Activated CD8-positive, alpha-beta memory T cell treated with anti-CD3 and anti-CD28 coated beads, Interleukin-2, amount 50 U/mL, for 1 hour (primary cell): Measurements from ENCODE around the gene PTPRD.

Source experiments
- DNase-seq: peaks from one replicate; pipeline ENCODE4 v3.0.0-alpha.2; 2020; ENCODE audit errors: extremely low read depth

Gene PTPRD

DNA sequence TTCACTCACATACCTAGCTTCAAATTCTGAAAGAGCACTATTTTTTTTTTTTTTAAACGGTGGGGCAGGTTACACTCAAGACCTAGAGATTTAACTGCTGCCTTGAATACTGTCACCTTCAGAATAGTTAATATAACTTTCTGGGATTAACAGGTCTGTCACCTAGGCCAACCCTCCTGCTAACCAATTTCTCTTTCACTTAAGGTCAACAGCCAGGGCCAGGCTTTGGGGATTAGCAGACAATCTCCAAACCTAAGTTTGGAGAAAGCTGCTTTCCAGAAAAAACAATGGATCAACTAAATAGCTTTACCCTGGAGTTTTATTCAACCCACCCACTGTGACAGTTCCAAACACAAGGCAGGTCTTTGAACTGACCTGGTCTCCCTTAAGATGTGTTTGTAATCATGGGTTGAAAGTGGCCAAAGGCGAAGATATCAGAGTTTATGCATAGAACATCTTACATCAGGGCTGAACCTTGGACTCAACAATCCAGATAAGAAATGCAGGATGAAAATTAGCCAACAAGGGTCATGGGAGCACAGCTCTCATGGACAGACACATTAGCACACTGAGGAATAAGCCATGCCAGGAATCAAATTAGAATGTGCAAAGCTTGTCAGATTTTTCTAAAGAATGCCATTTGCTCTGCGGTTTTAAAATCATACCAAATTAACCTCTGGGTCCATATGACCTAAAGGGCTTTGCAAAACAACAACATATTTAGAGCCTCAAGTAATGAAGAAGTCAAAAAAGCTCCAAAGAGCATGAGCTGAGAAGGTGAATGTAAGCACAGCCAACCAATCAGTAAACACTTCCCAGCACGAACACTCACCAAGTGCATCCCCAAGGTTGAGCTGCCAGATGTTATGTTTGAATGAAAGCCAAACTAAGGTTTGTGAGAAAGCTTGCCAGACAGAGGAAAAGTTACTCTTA, 2274.7 kb downstream of the PTPRD start:
- no peak for DNase-seq

DNA sequence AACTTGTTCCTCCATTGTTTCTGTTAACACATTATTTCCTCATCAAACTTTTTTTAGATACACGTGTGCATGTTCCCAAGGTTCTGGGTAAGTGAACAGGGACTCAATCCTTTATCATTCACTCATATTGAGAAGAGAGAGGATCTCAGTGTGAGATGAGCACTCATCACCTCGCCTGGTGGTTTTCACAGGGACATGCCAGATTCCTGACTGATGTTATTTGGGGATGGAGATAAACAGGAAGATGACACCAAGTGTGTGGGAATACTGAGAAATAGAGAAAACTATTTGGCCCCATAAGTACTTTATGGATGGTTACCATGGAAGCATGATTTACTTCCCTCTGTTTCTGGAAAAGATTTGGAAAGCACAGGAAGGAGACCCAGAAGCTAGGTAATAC, 2279.9 kb downstream of the PTPRD start:
- no peak for DNase-seq

DNA sequence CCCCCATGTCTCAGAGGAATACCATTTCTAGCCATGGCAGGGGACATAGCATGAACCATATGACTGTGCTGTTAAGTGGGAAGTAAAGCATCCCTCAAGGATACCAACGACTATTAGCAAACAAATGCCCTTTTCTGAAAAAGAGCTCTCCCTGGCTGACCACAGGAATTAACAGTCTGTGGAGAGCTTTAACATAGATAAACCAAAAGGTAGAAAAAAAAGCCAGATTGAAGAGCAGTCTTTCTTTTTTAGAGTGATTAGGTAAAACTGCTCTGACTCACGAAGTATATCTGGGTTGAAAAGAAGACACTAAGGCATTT, 2280.5 kb downstream of the PTPRD start:
- DNase-seq: no peak

DNA sequence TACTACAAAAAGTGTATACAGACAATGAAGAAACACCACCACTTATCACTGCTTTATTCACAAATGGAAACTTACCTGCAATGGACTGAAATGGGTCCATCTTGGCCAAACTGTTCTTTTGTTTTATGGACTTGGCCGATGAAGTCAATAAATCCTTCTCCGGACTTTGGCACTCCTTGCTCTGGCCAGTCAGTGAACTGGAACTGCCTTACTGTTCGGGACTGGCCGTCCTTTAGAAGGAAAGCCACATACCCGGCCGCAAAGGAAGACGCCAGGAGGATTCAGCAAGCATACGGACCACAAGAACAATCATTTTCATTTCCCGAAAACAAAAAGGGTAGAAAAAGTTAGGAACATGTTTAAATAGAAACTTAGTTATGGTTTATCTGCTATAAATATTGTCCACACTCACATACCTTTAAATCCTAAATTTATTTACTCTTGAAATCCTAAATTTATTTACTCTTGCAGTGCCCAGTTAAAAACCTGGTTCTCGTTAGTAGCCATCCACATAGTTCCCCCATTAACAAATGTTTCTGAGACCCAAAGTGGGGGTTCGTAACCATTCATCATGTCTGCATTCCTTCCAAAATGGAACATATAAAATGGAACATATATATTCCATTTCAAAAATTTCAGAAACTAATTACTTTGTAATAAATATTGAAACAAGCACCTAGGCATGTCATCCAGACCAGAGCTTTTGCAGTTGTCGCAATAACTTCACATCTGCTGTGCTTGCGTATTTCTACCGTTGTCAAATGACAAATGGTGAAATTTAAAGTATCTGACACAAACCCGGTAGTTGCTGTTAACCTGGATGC, 2281.1 kb downstream of the PTPRD start:
- no peak for DNase-seq

DNA sequence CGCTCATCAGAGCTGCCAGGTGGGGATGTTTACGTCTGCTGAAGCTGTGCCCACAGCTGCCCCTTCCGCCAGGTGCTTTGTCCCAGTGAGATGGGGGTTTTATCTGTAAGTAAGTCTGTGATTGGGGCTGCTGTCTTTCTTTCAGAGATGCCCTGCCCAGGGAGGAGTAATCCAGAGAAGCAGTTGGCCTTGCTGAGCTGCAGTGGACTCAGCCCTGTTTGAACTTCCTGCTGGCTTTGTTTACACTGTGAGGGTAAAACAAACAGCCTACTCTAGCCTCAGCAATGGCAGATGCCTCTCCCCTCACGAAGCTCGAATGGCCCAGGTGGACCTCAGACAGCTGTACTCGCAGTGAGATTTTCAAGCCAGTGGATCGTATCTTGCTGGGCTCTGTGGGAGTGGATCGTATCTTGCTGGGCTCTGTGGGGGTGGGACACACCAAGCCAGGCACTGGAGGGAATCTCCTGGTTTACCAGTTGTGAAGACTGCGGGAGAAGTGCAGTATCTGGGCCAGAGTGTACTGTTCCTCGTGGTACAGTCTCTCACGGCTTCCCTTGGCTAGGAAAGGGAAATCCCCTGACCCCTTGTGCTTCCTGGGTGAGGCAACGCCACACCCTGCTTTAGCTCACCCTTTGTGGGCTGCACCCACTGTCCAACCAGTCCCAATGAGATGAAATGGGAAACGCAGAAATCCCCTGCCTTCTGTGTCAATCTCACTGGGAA, 2283.1 kb downstream of the PTPRD start:
- no peak for DNase-seq

DNA sequence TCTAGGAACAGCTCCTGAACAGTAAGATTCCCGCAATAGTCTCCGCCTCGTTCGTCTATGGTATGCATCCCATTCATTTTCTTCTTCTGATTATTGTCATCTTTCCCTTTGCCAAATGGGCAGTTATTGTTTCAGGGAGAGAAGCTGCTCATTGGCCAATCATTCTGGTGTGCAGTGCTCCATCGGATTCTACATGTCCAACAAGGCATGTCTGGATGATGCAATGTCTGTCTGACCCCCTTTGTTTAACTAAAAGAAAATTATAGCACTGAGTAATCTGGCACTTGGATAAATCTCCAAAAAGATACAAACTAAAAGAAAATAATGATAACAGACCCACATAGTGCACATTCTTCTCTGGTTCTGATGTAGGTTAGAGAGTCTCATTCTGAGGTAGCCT, 2297.6 kb downstream of the PTPRD start:
- DNase-seq: no peak

DNA sequence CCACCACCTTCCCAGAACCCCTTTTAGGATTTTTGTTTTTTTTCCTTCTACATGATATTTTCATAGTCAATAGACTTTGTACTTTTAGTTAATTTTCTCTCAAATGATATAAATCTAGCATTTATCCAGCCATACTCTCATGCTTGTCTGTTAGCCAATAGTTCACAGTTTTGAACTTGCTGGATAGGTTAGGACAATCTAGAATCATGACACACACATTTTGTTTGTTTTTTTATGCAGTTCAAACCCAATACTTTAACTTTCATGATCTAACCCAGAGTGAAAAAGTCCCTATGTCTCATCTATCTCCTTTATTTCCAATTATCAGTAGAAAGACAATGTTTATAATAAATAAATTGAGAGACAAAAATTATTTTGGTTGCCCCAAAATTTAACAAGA, 2303.5 kb downstream of the PTPRD start:
- DNase-seq: no peak

DNA sequence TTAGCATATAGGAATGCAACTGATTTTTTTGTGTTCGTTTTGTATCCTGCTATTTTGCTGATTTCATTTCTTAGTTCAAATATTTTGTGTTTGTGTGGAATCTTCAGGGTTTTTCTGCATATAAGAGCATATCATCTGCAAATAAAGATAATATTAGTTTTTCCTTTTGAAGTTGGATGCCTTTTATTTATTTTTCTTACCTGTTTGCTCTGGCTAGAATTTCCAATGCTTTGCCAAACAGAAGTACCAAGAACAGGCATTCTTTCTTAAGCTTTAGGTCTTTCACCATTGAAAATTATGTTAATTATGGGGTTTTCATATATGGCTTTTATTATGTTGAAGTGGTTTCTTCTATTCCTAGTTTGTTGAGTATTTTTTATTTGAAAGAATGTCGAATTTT, 2308.1 kb downstream of the PTPRD start:
- DNase-seq: no peak

DNA sequence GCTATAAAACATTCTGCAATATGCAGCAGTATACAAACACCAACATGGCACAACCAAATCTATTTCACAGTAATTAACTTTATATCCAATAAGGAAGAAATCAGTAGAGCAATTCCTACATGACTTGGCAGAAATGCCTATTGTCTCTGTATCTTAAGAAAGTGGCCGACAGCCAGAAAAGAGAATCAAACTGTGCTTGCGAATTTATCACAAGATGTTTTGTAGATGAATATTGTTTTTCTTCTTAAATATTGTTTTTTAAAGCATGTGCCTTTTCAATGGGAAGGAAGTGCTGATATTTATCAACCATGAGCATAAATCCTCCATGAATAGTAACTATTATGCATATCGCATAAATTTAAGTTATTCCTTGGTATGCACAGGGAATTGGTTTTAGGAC, 2311.5 kb downstream of the PTPRD start:
- no peak for DNase-seq

DNA sequence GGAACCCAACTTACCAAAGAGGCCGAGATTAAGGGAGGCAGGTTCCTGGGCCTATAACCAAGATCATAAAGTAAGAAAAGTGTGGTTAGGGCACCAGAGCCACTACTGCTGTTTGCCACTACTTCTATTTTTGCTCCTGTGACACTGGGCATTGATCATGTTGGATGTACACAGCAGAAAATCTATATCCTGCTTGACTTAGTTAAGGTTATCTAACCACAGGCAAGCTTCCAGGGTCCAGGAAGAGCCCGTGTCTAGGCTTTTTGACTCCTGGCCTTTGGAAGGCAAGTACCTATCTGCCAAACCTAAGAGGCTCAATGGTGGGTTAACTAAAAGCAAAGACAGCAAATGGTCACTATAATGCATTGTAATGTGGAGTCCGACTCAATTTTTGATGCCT, 2315.8 kb downstream of the PTPRD start:
- DNase-seq: no peak

DNA sequence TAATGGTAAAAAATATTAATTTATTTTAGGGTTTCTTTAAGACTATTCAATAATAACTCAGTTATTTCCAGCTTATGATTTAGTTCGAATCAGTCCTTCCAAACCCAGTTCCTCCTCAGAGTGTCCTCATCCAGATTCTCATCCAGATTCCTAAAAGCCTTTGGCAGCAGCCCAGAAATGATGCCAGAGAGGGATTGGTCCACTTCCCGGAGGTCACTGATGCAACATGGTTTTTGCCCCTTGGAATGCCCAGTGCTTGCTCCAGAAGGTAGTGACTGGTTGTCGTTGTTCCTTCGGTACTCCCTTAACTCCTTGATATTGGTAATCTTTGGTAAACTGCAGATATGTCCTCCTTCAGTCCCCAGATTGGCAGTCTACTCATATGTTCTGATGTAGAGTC, 2320.1 kb downstream of the PTPRD start:
- DNase-seq: no peak

DNA sequence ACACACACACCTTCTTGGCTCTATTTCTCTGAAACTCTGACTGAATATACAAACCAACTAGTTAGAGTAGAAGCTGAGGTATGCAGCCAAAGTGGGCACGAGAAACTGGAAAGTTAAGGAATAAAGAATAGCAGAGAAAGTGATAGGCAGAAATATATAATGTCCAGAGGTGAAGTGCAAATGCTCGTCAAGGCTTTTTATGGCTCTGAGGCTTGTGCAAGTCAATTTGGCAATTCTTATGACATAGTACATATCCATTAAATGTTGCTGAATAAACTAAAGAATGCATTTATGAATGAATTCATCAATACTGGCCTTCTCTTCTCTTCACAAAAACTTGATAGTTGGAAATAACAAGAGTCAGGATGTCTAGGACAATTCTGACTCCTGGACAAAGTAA, 2323.1 kb downstream of the PTPRD start:
- no peak for DNase-seq

DNA sequence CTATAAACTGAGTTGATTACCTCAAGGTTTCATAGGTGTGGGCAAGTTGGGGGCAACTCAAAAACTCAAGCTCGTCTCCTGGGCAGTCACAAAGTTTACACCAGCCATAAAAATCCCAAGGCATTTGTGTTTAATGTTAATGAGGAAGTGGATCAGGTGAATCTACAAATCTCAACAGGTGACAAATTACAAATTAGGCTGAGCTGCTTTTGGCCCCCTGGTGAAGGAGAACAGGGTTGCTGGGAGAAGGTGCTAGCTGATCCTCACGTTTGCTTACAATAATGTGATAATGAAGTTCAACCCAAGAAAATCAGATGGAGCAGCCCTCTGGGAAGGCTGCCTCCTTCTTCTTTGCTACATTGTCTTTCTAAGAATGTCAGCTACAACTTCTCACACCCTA, 2324.8 kb downstream of the PTPRD start:
- no peak for DNase-seq

DNA sequence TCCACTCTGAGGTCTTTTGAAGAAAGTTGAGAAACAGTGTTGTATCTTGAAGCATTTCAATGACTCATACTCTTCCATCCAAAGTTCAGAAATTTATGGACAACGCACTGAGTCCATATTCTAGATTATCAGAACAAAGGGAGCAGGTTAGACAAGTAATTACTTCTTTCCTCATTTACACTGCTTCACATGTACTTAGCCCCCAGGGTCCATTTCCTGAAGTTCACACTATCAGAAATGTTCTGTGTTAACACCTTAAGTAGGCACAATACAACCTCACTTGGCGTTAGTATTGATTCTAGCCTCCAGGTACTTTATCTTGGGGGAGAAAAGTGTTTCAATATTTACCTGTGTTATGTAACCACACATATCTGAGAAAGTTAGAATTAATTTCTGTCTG, 2325.3 kb downstream of the PTPRD start:
- DNase-seq: no peak

DNA sequence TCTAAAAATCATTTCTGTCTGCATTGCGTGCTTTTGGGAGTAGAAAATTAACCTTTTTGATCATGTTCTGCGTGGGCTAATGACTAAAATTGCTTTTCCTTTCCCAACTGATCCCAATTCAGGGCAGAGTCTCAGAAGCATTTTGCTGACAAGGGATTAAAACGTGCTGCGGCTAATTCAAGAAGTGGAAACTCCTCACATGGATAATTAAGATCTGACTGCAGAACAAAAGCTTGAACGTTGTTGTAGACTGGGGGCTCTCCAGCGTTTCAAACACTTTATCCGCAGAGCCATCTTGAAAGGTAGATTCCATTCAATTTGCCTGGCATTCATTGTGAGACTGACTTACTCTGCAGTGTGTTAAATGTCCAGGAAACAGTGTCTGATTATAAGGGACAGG, 2327.9 kb downstream of the PTPRD start:
- DNase-seq: no peak

DNA sequence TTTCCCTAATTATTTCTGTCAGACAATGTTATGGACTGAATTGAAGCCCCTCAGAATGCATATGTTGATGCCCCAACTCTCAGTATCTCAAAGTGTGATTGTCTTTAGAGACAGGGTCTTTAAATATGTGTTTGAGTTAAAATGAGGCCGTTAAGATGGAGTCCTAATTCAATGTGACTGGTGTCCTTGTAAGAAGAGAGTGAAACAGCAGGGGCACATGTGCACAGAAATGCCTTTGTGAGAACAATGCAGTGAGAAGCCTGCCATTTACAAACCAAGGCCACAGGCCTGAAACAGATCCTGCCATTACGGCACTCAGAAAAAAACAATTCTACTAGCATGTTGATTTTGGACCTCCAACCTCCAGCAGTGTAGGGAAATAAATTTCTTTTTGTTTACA, 2330.3 kb downstream of the PTPRD start:
- DNase-seq: no peak

DNA sequence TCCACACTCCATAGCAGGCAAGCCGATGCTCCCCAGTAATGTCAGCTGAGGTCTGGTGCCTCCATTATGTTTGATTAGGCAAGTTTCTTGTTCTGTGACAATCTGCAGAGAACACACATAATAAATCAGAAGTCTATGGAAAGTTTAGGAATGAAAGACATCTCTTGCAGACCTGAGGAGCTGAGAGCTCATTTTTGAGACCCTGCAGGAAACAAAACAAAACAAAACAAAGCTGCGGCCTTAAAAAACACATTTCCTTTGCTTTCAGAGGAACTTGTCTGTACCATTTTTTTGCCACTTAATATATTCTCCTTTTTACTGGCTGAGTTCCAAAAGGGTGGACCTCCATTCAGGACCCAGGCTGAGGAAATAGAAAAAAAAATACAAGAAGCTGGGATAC, 2332.0 kb downstream of the PTPRD start:
- no peak for DNase-seq

DNA sequence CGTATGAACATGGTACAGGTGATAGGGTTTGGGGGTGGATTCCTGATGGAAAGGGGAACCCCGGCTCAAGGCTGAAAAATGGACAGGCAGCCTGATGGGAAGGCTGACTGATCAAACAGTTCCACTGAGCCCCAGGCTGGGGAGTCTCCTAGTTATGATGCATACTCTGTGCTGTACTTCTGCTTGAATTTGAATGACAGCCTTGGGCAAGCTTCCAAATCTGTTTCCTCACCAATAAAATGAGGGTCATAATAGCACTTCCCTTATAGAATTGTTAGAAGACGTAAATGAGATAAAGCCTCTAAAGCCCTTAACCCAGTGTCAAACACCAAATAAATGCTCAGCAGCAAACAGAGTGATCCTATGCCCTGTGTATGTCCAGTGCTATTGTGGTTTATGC, 2334.8 kb downstream of the PTPRD start:
- DNase-seq: no peak

DNA sequence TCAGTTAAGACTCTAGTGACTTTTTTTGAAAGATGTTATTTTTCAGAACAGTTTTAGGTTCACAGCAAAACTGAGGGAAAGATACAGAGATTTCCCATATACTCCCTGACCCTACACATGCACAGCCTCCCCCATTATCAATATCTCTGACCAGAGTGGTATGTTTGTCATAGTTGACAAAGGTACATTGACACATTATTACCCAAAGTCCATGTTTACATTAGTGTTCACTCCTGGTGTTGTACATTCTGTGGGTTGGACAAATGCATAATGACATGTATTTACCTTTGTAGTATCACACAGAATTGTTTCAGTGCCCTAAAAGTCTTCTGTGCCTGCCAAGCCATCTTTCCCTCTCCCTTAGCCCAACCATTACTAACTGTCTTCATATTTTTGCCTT, 2342.6 kb downstream of the PTPRD start:
- DNase-seq: no peak

DNA sequence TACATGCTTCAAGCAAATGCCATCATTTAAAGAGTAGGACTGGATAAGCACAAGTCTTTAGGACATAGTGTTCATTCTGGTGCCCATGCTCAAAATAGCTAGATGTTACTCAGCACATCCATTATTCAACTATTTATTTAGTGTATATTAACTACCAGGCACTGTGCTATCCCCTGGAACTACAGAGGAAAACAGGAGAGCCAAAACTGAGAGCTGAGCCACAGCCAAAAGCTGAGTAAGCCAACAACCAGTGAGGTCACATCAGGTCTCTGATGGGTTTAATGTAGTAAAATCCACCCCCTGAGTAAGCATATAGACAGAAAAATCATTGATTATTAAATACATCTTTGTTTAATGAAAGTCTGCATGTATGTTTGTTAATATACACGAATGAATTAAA, 2343.9 kb downstream of the PTPRD start:
- DNase-seq: no peak

DNA sequence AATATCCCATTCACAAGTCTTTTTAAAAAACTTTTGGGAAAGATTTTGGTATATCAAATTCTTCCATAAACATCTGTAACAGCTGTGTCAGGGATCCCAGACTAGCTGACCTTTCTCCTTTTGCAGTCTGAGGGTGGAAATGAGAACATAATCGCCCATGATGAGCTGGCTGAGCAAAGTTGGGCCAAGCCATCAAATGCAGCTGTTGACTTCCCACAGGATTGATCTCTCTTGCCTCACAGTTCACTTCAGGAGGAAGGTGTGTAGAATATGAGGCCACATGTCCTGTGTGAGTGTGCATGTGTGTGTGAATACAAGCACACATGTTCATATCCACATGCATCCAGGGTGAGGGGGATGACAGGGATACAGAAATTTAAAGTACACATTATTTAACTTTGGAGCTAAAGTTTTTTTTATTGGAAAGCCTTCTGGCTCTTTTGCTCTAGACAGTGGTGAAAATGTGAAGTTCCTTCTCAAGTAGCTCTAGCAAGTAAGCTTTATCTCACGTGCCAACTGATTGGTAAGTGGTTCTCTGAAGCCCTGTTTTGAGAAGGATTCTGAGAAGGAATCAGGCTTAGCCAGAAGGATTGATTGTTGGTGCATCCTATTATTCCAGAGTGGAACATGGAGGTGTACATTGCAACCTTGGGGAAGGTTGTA, 2344.5 kb downstream of the PTPRD start:
- no peak for DNase-seq

DNA sequence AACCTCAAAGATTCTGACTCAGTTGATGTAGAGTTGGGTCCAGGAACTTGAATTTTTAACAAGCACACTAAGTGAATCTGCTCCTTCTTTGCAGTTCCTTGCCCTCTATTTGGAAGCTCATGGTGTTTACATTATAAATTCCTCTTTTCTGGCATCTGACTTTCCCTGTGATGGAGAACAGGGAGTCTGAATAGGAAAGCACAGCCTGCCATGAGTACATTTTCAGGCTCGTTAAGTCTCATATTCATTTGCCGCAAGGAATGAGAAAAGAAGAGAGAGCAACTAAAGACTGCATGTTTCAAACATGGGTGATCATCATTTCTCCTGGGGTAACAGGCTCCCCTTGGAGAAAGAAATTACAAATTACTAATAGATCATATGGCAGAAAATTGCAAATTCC, 2345.2 kb downstream of the PTPRD start:
- no peak for DNase-seq
